Medulla oblongata (tissue), 1 donor: ENCODE data around the gene CKS2.
"Not testable (repeated sequence)": the region's sequence is repeated elsewhere in the genome, so short reads cannot be mapped to it uniquely, and the experiment has no call there.

Experiments used
- DNase-seq: peaks from one replicate; pipeline ENCODE4 v3.0.0-alpha.2; 2015; ENCODE audit errors: extremely low spot score

The CKS2 gene

GRCh38 chr9:89311346-89312221 lies 589 bp downstream of the CKS2 start:
- peak; percentile 11 for DNase-seq

DNA sequence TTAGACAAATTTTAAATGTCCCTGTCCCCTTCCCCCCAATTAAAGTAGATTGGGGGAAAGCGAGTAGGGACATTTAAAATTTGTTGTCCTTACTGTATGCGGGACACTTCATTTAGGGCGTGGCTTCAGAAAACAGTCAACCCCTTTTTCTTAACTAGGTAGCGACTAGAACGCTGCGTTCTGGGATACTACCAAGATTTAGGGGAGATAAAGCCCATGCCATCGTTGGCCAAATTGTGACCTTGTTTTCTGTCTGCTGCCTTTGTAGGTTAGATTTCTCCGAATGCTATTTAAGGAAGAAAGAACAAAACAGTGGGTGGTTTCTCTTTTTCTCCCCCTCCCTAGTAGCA lies 1.2 kb downstream of the CKS2 start:
- DNase-seq = peak; percentile 20

DNA sequence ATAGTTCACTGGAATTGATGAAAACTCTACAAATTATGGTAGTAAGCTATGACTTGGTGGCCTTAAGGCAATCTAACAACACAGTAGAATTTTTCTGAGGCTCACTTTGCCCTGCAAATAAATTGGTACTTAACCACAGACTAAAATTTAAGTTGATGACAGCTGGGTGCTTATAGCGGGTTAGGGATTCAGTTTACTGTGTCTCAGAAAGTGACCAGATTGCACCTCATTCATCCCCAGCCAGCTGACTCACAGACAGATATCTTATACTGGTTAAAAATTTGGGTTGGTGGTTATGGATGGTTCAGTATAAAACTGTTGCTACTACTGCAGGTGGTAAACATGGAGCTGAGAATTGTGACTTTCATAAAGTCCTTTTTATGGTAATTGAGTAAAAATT lies 2.8 kb downstream of the CKS2 start:
- DNase-seq = no peak

GRCh38 chr9:89314955-89315354 lies 4.0 kb downstream of the CKS2 start:
- DNase-seq = no peak

DNA sequence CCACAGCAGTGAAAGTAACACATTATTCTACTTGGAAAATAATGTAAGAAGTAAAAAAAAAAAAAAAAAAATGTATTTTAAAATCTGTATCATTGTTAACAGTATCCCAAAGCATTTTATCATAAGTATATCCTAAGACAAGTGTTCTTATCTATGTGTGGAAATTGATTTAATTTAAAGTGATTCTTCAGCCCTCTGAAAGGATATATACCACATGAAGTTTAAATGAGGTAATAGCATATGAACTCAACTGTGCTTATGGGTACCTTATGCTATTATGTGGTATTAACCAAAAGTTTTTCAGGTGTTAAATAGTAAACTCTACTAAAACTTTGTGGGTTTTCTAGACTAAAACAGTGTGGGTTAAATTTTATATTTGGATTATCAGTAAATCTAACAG lies 4.5 kb downstream of the CKS2 start:
- DNase-seq = no peak

DNA sequence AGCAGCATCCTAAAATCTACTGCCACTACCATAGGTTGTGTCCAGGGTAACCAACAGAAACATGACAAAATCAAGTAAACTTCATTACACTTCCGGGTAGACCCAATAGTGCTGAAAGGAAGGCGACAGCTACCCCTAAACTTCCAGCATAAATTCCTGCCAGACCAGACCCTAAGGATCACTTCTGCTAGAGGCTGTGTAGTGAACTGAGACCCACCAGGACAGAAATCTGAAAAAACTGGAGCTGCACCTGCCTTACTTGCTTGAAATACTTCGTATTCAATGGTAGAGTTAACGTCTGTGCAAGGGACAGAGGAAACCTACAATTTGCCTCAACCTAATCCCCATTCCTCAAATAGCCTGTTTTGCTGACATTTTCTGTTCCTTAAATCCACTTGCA lies 6.3 kb downstream of the CKS2 start:
- DNase-seq = peak; percentile 7

DNA sequence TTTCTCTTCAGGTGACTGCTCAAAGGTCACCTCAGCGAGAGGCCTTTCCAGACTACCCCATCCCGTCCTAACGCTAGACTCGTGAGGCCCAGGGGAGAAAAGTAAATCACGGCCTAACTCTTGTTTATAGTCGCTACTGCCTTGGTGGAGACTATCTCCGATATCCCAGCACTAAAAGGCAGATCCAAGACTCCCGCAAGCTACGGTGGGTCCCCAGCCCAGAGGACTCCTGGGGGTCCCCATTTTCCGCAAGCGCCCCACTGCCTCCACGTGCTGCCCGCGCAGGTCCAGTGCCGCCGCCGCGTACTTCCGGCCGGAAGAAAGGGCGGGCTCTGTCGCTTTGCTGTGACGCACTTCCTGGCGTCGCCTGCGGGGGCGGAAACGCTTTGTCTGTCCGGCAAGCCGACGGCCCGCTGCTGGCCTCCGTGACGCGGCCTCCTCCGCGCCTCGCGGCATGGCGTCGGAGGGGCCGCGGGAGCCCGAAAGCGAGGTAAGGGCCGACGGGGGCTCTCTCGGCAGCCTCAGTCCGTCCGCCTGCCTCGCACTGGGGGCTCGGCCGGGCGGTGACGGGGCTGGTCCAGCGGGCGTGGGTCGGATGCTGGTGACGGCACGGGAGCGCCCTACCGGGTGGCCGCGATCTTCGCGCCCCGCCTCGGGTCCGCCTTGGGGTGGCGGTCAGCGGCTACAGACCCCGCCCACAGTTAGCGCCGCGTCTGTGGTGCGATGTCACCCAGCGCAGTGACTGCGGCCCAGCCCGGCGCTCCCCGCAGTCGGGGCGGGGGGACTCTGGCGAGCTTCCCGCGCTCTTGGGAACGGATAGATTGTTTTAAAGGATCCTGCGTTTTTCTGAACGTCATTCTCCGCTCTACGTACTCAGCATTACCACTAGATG lies 7.4 kb downstream of the CKS2 start, which contains the start of gene SECISBP2:
TSS of gene SECISBP2 (plus strand) at position 378 of the 892 bp plus-strand sequence. CDS start at position 455, 77 bp downstream.
- peak; percentile 94 for DNase-seq

GRCh38 chr9:89319015-89319905 lies 8.3 kb downstream of the CKS2 start:
- DNase-seq = peak; percentile 28

- DNase-seq = no peak
Measured at GRCh38 chr9:89323390-89323789, 12.4 kb downstream of the CKS2 start.

DNA sequence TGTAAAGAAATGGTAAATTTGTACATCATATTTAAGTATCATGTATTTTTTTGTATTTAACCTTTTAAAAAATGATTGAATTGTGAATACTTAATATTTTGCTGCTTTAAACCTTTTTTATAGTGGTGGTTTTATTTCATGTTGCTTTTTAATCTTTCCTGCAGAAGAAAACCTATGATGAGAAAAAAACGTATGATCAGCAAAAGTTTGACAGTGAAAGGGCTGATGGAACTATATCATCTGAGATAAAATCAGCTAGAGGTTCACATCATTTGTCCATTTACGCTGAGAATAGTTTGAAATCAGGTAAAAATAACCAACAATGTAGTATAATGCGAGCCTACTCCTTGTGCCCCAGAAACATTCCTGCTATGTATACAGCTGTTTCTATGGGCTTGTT lies 14.7 kb downstream of the CKS2 start:
- no peak for DNase-seq

GRCh38 chr9:89328064-89328463 lies 17.1 kb downstream of the CKS2 start:
- DNase-seq = no peak

GRCh38 chr9:89329917-89330316 lies 18.9 kb downstream of the CKS2 start:
- DNase-seq = no peak

DNA sequence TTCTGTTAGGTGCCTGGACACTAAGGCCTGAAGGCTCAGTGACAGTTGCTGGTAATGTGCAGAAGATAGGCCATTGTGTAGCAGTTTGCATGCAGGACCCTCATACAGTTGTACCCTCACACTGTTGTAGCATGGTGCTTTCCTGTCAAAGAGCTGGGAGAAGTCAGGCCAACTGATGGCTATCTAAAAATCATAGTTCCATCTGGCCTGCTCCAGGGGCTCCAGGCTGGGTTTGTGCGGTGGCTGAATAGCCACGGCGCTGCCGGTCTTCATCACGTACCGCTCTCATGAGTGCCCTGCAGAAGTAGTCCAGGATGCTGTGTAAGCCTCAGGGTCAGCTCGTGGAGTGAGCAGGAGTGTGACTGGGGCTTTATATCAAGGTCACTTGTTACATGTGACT lies 19.5 kb downstream of the CKS2 start:
- no peak for DNase-seq

DNA sequence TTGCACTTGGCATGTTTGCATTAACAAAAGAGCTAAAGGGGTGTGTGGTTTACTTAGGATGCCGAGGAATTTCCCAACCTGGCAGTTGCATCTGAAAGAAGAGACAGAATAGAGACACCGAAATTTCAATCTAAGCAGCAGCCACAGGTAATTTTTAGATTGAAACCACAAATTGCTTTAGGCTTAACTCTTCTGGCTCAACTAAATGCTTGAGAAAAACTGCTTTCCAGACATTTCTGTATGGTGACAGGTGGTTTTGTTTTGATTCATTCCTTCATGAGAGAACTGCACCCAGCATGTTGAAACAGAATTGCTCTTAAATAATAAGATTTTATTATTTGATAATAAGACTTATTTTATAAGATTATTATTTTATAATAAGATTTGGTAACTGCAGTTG lies 28.8 kb downstream of the CKS2 start:
- no peak for DNase-seq

DNA sequence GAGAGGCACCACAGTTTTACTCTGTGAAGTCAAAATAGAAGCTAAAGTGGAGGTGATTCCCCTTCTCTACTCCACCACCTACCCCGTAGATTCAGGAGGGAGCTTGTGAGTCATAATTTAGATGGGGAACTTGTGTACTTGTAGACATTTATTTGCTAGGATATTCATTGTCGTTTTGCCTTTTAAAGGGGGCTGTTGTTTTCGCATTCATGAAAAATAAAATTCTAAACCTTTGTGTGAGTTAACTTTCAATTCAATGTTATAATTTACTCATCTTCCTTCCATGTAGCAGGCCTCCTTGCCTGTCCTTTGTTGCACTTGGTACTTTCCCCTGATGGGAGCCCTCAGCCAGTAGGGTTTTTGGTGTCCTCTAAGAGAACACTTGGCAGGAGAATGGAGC lies 29.3 kb downstream of the CKS2 start:
- no peak for DNase-seq

- DNase-seq = no peak
Measured at GRCh38 chr9:89342213-89342612, 31.2 kb downstream of the CKS2 start.

DNA sequence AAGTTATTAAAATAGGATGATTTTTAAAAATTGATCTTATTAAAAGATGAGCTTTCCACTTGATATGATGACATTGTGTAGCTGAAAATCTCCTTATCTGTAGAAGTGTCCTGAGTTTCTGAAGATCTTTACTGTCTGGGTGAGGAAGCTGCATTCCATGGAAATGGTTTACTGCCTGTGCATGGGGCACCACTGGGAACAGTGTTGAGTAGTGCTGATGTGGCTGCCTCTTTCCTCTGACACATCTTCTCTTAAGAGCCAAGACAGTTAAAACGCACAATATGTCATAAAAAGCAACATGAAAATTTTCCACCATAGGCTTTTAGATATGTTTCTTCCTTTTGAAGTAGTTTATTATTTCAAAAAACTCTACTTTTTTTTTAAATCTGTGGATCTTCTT lies 32.0 kb downstream of the CKS2 start:
- no peak for DNase-seq

DNA sequence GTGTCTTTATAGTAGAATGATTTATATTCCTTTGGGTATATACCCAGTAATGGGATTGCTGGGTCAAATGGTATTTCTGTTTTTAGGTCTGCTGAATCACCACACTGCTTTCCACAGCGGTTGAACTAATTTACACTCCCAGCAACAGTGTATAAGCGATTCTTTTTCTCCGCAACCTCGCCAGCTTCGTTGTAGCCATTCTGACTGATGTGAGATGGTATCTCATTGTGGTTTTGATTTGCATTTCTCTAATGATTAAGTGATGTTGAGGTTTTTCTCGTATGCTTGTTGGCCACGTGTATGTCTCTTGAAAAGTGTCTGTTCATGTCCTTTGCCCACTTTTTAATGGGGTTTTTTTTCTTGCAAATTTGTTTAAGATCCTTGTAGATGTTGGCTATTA lies 32.8 kb downstream of the CKS2 start:
- not testable (repeated sequence) for DNase-seq

GRCh38 chr9:89345476-89345875 lies 34.5 kb downstream of the CKS2 start:
- no peak for DNase-seq

DNA sequence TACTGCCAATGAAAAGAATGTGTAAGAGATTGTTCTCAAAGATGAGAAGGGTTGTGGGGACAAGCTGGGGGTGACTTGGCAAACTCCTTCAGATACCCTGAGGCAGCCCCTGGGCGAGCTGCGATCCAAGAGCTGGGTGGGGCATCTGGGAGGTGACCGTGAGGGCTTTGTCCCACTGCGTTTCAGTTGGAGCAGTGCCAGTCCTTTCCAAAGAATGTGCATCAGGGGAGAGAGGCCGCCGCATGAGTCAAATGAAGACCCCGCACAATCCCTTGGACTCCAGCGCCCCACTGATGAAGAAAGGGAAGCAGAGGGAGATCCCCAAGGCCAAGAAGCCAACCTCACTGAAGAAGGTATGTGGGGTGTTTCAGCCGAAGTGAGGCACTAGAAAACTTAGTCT lies 35.7 kb downstream of the CKS2 start:
- DNase-seq = no peak

DNA sequence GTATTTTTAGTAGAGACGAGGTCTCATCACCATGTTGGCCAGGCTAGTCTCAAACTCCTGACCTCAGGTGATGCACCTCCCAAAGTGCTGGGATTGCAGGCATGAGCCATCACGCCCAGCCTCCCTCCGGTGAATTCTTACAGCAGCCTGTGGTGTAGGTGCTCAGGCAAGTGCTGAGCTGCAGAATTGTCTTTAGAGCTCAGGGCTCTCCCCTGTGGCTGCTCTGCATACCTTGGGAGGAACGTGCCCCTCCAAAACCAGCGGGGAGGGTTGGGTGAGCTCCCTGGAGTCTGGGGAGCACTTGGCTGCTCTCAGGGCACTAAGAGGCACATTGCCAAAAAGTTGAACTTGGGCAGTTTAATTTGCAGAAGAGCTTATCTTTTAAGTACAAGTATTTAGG lies 36.7 kb downstream of the CKS2 start:
- no peak for DNase-seq

DNA sequence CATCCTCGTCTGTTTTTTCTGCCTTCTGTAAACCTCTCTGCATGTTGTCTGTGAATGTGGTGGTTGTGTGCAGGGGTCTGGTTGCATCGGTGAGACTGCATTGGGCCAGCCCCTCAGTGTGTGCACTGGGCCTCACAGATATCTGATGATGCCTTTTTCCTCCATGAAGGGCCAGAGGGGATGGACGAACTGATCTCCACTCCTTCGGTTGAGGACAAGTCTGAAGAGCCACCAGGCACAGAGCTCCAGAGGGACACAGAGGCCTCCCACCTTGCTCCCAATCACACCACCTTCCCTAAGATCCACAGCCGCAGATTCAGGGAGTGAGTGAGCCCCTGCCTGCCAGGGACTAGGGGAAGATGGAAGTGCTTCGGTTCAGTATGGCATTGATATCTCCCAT lies 38.6 kb downstream of the CKS2 start:
- DNase-seq = no peak
